ENCODE data around the gene CCM2L.

DNA sequence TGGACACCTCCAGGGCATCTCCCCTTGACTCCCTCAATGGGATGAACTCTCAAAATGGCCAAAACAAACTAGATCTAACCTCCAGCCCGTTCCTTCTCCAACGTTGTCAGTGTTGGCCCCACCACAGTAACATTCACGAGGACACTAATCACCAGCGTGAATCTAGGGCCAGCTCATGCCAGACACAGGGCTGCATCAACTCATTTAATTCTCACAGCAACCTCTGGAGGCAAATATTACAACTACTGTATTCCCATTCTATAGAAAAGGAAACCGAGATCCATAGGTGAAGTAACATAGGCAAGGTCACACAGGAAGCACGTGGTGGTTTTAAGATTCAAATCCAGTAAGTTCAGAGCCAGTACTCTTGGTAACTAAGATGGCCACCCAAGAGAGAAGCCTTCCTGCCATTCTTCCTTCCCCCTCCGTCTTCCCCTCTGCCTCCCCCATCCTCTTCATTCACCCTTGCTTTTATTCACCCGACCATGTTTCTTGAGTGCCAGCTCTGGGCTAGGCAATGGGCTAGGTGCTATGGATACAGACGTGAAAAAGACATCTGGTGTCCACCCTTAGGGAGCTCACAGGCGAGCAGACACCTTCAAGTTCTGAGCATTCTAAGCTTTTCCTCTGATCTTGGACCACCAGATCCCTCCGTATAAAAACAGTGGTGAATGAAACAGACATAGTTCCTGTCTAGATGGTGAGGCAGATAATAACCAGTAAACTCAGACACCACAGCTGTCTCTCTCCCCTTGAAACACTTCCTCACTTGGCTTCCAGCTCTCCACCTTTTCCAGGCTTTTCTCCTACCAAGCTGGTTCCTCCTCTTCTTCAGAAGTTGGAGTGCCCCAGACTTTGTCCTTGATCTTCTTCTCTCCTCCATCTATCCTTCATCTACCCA is 9.6 kb downstream of the CCM2L start:
- TF ChIP-seq POLR2AphosphoS5 (IDR thresholded peaks at IDR 0.05; ENCODE audit: insufficient read depth, low read depth, low read length): no peak
- TF ChIP-seq, protein P1, sequence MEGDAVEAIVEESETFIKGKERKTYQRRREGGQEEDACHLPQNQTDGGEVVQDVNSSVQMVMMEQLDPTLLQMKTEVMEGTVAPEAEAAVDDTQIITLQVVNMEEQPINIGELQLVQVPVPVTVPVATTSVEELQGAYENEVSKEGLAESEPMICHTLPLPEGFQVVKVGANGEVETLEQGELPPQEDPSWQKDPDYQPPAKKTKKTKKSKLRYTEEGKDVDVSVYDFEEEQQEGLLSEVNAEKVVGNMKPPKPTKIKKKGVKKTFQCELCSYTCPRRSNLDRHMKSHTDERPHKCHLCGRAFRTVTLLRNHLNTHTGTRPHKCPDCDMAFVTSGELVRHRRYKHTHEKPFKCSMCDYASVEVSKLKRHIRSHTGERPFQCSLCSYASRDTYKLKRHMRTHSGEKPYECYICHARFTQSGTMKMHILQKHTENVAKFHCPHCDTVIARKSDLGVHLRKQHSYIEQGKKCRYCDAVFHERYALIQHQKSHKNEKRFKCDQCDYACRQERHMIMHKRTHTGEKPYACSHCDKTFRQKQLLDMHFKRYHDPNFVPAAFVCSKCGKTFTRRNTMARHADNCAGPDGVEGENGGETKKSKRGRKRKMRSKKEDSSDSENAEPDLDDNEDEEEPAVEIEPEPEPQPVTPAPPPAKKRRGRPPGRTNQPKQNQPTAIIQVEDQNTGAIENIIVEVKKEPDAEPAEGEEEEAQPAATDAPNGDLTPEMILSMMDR (IDR thresholded peaks at IDR 0.05; ENCODE audit: extremely low read depth in 1 of 2, insufficient read depth in 1 of 2, low read depth in 1 of 2, low read length in 2 of 2): no peak
- no peak for TF ChIP-seq EZH2 (IDR thresholded peaks at IDR 0.05; ENCODE audit: borderline replicate concordance, low read depth, low read length, severe bottlenecking)
- TF ChIP-seq, protein P2, sequence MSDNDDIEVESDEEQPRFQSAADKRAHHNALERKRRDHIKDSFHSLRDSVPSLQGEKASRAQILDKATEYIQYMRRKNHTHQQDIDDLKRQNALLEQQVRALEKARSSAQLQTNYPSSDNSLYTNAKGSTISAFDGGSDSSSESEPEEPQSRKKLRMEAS (IDR thresholded peaks at IDR 0.05; ENCODE audit: insufficient read depth, insufficient read length): no peak
- TF ChIP-seq FOS (IDR thresholded peaks at IDR 0.05; ENCODE audit: borderline replicate concordance, insufficient read depth, low read length): no peak
- TF ChIP-seq POLR2A (IDR thresholded peaks at IDR 0.05; ENCODE audit: low read depth, low read length): no peak

Measured in endothelial cell of umbilical vein (primary cell).